Measurements from ENCODE around the gene ATG7. TPM values are rescaled to one million over a fixed set of nuclear protein-coding genes. Genes with fewer than 3 reads are reported as not detected.
A peak's percentile ranks its signal among the peaks of the same experiment; 100 is the strongest.

ATG7 gene
- total and polyA plus RNA-seq, 2 experiments from 2014 or later, result 22.2 to 22.9 TPM

DNA sequence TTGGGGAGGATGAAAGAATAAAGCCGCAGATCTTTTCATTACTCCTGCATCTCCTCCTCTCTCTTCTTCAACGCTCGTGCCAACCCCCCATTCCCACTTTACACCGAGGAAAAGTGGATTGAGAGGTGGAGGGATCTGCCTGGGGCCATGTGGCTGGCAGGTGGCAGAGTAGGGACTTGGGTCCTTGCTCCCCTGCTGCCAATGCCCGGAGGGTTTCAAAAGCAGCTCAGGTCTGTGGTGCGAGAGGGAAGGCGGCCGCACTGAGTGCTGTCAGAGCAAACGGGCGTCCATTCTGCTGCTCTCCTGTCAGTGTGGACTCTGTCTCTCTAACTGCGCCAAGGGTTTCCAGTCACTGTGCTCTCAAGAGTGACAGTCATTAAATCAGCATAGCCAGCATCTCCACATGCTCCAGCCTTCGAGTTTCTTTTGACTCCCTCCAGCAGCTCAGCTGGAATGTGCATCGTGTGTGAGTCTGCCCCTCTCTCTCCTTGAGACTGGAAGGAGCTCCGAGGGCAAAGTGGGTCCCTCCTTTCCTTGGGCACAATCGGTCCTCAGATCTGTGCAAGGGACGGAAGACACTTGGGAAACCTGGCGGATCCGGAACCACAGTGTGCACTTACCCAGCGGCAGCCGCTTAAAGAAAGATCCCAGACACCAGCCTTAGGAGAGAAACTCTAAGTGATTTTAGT lies 302.9 kb downstream of the ATG7 start:
- H3K27ac ChIP-seq, result peak overlapping the region; percentile 55

DNA sequence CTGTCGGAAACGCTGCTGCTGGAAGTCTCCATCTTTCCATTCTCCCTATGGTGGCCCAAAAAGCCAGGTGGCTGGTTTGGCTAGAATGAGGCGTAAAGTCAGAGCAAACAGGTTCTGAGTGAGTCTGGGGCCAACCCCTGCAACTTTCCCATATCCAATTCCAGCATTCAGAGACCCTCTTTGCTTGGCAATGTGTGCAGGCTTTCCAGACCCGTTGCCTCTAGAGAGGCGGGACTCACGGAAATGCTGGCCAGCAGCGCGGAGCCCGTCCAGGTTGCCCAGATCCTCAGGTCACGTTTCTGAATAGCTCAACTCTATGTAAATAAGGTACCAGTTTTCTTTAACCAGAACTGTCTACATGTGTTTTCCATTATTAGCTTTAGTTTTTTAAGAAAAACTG lies 303.5 kb downstream of the ATG7 start:
- TF ChIP-seq, protein P1, sequence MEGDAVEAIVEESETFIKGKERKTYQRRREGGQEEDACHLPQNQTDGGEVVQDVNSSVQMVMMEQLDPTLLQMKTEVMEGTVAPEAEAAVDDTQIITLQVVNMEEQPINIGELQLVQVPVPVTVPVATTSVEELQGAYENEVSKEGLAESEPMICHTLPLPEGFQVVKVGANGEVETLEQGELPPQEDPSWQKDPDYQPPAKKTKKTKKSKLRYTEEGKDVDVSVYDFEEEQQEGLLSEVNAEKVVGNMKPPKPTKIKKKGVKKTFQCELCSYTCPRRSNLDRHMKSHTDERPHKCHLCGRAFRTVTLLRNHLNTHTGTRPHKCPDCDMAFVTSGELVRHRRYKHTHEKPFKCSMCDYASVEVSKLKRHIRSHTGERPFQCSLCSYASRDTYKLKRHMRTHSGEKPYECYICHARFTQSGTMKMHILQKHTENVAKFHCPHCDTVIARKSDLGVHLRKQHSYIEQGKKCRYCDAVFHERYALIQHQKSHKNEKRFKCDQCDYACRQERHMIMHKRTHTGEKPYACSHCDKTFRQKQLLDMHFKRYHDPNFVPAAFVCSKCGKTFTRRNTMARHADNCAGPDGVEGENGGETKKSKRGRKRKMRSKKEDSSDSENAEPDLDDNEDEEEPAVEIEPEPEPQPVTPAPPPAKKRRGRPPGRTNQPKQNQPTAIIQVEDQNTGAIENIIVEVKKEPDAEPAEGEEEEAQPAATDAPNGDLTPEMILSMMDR (IDR thresholded peaks at IDR 0.05; ENCODE audit: low read depth, low read length), result no peak
- H3K4me3 ChIP-seq, result no peak overlapping the region
- H3K36me3 ChIP-seq, result peaks cover 2% of the 10 kb centered on the region
- DNase-seq (ENCODE audit: low read depth in 1 of 2, low spot score in 1 of 2), result no peak
- no peaks in the 10 kb centered on the region for H3K27me3 ChIP-seq
- H3K4me1 ChIP-seq (ENCODE audit: low read depth), result peaks cover 3% of the 10 kb centered on the region
- H3K27ac ChIP-seq, result peak overlapping the region; percentile 55
- H3K9me3 ChIP-seq (ENCODE audit: low read depth), result no peaks in the 10 kb centered on the region

More for the DNA sequence above, 302.9 kb downstream of the ATG7 start:
- H3K4me1 ChIP-seq (ENCODE audit: low read depth), result peaks cover 3% of the 10 kb centered on the region
- H3K36me3 ChIP-seq, result peaks cover 2% of the 10 kb centered on the region
- H3K9me3 ChIP-seq (ENCODE audit: low read depth), result no peaks in the 10 kb centered on the region
- H3K27me3 ChIP-seq, result no peaks in the 10 kb centered on the region
- DNase-seq (ENCODE audit: low read depth in 1 of 2, low spot score in 1 of 2), result no peak
- TF ChIP-seq, protein P1 (IDR thresholded peaks at IDR 0.05; ENCODE audit: low read depth, low read length), result no peak
- no peak overlapping the region for H3K4me3 ChIP-seq

DNA sequence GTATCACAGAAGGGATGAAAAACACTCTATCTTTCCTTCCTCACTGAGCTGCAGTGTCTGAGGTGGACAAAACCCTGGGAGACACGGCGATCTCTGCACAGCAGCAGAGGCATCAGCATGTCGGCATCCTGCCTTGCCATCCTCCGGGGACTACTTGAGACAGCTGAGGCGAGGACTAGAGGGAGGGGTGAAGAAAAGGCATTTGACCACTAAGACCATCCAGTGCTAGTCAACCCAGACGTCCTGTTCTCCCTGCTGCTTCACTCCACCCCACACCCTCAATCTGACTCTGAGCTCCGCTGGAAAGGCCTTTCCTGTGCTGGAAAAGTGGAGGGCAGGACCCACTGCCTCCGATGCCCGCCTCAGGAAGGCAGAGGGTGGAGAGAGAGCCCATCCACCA lies 304.3 kb downstream of the ATG7 start:
- DNase-seq (ENCODE audit: low read depth in 1 of 2, low spot score in 1 of 2), result no peak
- H3K36me3 ChIP-seq, result peaks cover 2% of the 10 kb centered on the region
- peaks cover 7% of the 10 kb centered on the region for H3K4me1 ChIP-seq (ENCODE audit: low read depth)
- no peaks in the 10 kb centered on the region for H3K27me3 ChIP-seq
- peak overlapping the region; percentile 48 for H3K27ac ChIP-seq
- no peak overlapping the region for H3K4me3 ChIP-seq
- no peaks in the 10 kb centered on the region for H3K9me3 ChIP-seq (ENCODE audit: low read depth)
- TF ChIP-seq, protein P1 (IDR thresholded peaks at IDR 0.05; ENCODE audit: low read depth, low read length), result no peak

DNA sequence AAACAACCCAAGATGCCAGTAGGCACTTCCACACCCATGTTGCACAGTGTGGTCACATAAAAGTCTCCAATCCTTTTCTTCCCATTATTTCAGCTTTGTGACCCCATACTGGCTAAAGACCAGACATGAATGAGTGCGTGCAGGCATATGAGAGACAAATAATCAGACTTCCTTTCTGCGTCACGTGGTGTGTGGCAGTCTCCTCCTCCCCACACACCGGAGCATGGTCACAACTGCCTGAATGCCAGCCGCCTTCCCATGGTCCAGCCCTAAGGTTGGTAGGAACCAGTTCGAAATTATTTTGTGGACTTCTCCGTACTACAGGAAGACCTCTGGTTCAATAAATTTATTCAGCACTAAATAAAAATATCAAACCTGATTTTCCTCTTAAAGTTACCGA lies 306.0 kb downstream of the ATG7 start:
- H3K4me3 ChIP-seq, result no peak overlapping the region
- no peaks in the 10 kb centered on the region for H3K9me3 ChIP-seq (ENCODE audit: low read depth)
- DNase-seq (ENCODE audit: low read depth in 1 of 2, low spot score in 1 of 2), result no peak
- H3K36me3 ChIP-seq, result peaks cover 2% of the 10 kb centered on the region
- TF ChIP-seq, protein P1 (IDR thresholded peaks at IDR 0.05; ENCODE audit: low read depth, low read length), result no peak
- H3K4me1 ChIP-seq (ENCODE audit: low read depth), result peaks cover 18% of the 10 kb centered on the region
- peak overlapping the region; percentile 20 for H3K27ac ChIP-seq
- H3K27me3 ChIP-seq, result no peaks in the 10 kb centered on the region

DNA sequence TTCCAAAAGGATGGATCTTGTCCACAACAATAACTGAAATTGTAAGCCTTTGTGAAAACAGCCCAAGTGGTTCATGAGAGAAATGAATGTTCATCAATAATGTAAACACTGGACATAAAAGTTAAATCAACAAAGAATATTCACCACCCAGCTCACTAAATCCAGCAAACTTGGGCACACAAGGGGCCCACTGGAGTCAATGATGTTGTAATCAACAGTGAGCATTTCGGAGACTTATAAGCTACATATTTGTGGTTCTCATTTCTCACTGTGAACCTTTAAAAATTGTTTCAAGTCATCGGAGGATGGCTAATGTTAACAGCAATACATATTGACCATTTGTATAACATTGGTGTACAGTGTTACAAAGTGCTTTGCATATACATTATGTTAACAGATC lies 308.4 kb downstream of the ATG7 start:
- no peak for DNase-seq (ENCODE audit: low read depth in 1 of 2, low spot score in 1 of 2)
- H3K27me3 ChIP-seq, result no peaks in the 10 kb centered on the region
- H3K9me3 ChIP-seq (ENCODE audit: low read depth), result no peaks in the 10 kb centered on the region
- TF ChIP-seq, protein P1 (IDR thresholded peaks at IDR 0.05; ENCODE audit: low read depth, low read length), result no peak
- no peak overlapping the region for H3K4me3 ChIP-seq
- peaks cover 29% of the 10 kb centered on the region for H3K4me1 ChIP-seq (ENCODE audit: low read depth)
- H3K27ac ChIP-seq, result peak overlapping the region; percentile 87
- no peaks in the 10 kb centered on the region for H3K36me3 ChIP-seq

Measured in cardiac muscle cell (in vitro differentiated cells and primary cell).